ENCODE results near the gene ARL6IP1. TPM values are rescaled to one million over a fixed set of nuclear protein-coding genes. Genes with fewer than 3 reads are reported as not detected.

ARL6IP1 gene
- total RNA-seq, 1 donor from 2014 or later = 129 TPM

DNA sequence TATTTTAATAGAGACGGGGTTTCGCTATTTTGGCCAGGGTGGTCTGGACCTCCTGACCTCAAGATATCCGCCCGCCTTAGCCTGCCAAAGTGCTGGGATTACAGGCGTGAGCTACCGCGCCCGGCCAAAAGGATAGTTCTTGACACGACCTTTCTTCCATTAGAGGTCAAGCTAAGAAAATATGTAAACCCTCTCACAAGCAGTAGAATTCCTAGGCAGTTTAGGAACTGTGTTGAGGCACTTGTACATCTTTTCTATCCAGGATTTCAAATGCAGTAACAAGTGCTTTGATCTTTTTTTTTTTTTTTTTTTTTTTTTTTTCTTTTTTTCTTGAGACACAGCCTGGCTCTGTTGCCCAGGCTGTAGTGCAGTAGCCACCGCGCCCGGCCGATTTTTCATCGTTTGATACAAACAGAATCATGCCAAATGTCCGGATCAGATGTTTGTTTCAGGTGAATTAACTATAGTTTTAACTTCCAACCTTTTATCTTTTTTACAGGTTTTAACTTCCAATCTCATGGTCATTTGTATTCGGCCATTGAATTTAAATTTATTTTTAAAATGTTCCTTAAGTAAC lies 1.5 kb upstream of the ARL6IP1 start:
- Histone ChIP-seq H3K27me3 (ENCODE audit: control insufficient read depth in 3 of 3, insufficient read depth in 3 of 3, low read length in 3 of 3) (no peaks in the 10 kb centered on the region), H3K4me1 (ENCODE audit: control insufficient read depth in 3 of 3, insufficient read depth in 3 of 3, low read length in 3 of 3) (peaks cover 20 to 32% (median 28%) of the 10 kb centered on the region in 3 donors), H3K4me3 (ENCODE audit: low read length in 3 of 3) (peak overlapping the region in 1 of 3 donors; percentile 41), H3K9ac (ENCODE audit: low read depth in 1 of 3, low read length in 3 of 3) (peak overlapping the region in 2 of 3 donors; percentile 33 to 48), H3K27ac (ENCODE audit: low read depth, low read length) (peak overlapping the region; percentile 79), H3K36me3 (ENCODE audit: control insufficient read depth in 3 of 3, insufficient read depth in 3 of 3, low read length in 3 of 3) (peaks cover 0 to 7% (median 7%) of the 10 kb centered on the region in 3 donors), H3K9me3 (ENCODE audit: control insufficient read depth in 3 of 3, low read length in 3 of 3) (no peaks in the 10 kb centered on the region)

DNA sequence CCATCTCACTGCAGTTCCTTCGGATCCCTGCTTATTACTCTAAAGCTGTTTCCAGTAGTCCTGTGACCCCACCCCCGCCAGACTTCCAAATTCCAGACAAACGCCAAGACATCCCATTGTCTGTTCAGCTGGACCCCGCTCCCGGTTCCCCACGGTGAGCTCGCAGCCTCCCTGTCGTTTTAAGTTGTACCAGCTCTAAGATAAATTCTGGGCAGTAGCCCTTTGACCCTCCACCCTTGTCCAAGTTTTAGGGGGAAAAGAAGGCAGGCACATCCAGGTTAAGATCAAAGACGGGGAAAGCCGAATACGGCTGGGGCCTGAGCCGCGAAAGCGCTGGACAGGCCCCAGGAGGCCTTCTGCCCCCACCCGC lies 589 bp downstream of the ARL6IP1 start:
- Histone ChIP-seq H3K27me3 (ENCODE audit: control insufficient read depth in 3 of 3, insufficient read depth in 3 of 3, low read length in 3 of 3) (no peaks in the 10 kb centered on the region), H3K27ac (ENCODE audit: low read depth, low read length) (peak overlapping the region; percentile 86), H3K9me3 (ENCODE audit: control insufficient read depth in 3 of 3, low read length in 3 of 3) (no peaks in the 10 kb centered on the region), H3K9ac (ENCODE audit: low read depth in 1 of 3, low read length in 3 of 3) (peak overlapping the region; percentile 93 to 95 (median 95)), H3K4me3 (ENCODE audit: low read length in 3 of 3) (peak overlapping the region; percentile 94 to 95 (median 95)), H3K4me1 (ENCODE audit: control insufficient read depth in 3 of 3, insufficient read depth in 3 of 3, low read length in 3 of 3) (peaks cover 20 to 32% (median 28%) of the 10 kb centered on the region in 3 donors), H3K36me3 (ENCODE audit: control insufficient read depth in 3 of 3, insufficient read depth in 3 of 3, low read length in 3 of 3) (peaks cover 2 to 13% (median 8%) of the 10 kb centered on the region in 3 donors)

DNA sequence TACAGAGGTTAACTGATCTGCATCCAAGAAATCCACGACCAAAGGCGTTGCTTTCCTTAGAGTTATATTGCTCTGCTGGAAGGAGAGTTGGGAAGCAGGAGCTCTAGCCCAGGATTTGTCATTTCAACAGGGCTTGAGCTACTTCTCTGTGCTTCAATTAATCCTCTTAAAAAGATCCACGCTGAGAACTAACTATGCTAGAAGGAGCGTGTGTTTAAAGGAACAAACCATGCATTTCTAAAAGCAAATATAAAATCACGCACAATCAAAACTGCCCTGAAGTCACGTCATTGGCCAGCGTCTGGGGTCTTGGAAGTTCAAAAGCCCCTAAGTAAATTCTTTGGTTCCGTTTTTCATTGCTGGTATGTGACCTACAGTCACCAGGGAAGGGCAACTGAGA lies 1.1 kb downstream of the ARL6IP1 start:
- no peaks in the 10 kb centered on the region for H3K27me3 ChIP-seq (ENCODE audit: control insufficient read depth in 3 of 3, insufficient read depth in 3 of 3, low read length in 3 of 3)
- no peaks in the 10 kb centered on the region for H3K9me3 ChIP-seq (ENCODE audit: control insufficient read depth in 3 of 3, low read length in 3 of 3)
- H3K4me3 ChIP-seq (ENCODE audit: low read length in 3 of 3) = peak overlapping the region; percentile 94 to 95 (median 95)
- H3K9ac ChIP-seq (ENCODE audit: low read depth in 1 of 3, low read length in 3 of 3) = peak overlapping the region; percentile 93 to 95 (median 95)
- H3K27ac ChIP-seq (ENCODE audit: low read depth, low read length) = peak overlapping the region; percentile 86
- peaks cover 20 to 32% (median 28%) of the 10 kb centered on the region in 3 donors for H3K4me1 ChIP-seq (ENCODE audit: control insufficient read depth in 3 of 3, insufficient read depth in 3 of 3, low read length in 3 of 3)
- H3K36me3 ChIP-seq (ENCODE audit: control insufficient read depth in 3 of 3, insufficient read depth in 3 of 3, low read length in 3 of 3) = peaks cover 2 to 18% (median 11%) of the 10 kb centered on the region in 3 donors

DNA sequence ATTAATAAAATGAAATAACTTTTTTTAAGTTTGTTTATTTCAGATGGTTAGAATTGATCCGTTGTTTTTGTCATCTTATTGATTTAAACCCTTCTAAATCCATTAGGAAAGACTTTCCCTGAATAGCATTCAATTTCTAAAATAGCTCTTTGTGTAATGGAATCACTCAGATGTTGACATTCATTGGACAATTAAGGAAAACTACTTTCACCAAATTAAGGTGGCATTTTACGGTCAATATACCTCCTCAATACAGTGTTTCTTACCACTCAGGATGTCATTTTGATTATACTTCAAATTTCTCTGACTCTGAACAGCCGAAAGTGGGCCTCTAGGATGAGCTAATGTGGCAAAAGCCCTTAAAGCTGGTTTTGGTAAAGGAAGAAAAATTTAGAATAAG lies 1.8 kb downstream of the ARL6IP1 start:
- Histone ChIP-seq H3K27ac (ENCODE audit: low read depth, low read length) (no peak overlapping the region), H3K4me3 (ENCODE audit: low read length in 3 of 3) (peak overlapping the region; percentile 94 to 95 (median 95))

DNA sequence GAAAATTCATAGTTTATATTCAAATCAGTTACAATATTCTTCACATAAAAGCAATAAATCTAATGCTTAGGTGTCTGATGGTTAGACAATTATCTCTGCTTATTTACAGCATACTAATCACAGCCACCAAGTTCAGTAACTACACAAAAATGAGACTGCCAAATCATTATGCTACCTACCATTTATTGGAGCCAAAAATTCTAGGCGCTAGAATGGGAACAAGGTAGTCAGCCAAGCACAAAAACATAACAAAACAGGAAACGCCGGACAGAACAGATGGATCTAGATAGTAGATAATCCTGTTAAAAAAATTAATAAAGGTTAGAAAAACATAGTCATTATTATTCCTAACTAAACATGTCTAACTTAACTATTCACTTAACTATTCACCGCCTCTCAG lies 3.6 kb downstream of the ARL6IP1 start:
- Histone ChIP-seq H3K9ac (ENCODE audit: low read depth in 1 of 3, low read length in 3 of 3) (peak overlapping the region in 1 of 3 donors; percentile 13), H3K4me3 (ENCODE audit: low read length in 3 of 3) (no peak overlapping the region), H3K27ac (ENCODE audit: low read depth, low read length) (no peak overlapping the region), H3K4me1 (ENCODE audit: control insufficient read depth in 3 of 3, insufficient read depth in 3 of 3, low read length in 3 of 3) (peaks cover 14 to 19% (median 15%) of the 10 kb centered on the region in 3 donors), H3K36me3 (ENCODE audit: control insufficient read depth in 3 of 3, insufficient read depth in 3 of 3, low read length in 3 of 3) (peaks cover 21 to 33% (median 27%) of the 10 kb centered on the region in 3 donors), H3K9me3 (ENCODE audit: control insufficient read depth in 3 of 3, low read length in 3 of 3) (no peaks in the 10 kb centered on the region), H3K27me3 (ENCODE audit: control insufficient read depth in 3 of 3, insufficient read depth in 3 of 3, low read length in 3 of 3) (no peaks in the 10 kb centered on the region)

More for the DNA sequence above, 1.8 kb downstream of the ARL6IP1 start:
- Histone ChIP-seq H3K36me3 (ENCODE audit: control insufficient read depth in 3 of 3, insufficient read depth in 3 of 3, low read length in 3 of 3) (peaks cover 6 to 19% (median 14%) of the 10 kb centered on the region in 3 donors), H3K4me1 (ENCODE audit: control insufficient read depth in 3 of 3, insufficient read depth in 3 of 3, low read length in 3 of 3) (peaks cover 20 to 27% (median 22%) of the 10 kb centered on the region in 3 donors), H3K9ac (ENCODE audit: low read depth in 1 of 3, low read length in 3 of 3) (peak overlapping the region; percentile 93 to 95 (median 95)), H3K27me3 (ENCODE audit: control insufficient read depth in 3 of 3, insufficient read depth in 3 of 3, low read length in 3 of 3) (no peaks in the 10 kb centered on the region), H3K9me3 (ENCODE audit: control insufficient read depth in 3 of 3, low read length in 3 of 3) (no peaks in the 10 kb centered on the region)

DNA sequence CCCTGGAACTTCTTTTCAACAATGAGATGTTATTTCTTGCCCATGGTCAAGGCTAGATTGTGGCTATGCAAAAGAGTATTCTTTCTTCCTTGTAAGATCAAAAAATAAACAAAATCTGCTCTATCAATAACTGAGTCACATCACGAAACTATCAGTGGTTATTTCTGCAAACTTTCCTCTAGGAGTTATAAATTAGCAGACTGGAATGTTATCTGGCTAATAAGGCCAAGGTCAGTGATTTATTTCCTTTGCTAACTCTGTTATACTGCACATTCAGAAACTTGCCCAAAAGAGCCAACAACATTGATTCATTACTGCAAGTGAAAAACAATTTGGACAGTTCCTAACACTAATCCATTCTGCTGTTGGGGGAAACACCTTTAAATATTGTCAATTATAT lies 5.0 kb downstream of the ARL6IP1 start:
- Histone ChIP-seq H3K36me3 (ENCODE audit: control insufficient read depth in 3 of 3, insufficient read depth in 3 of 3, low read length in 3 of 3) (peaks cover 27 to 39% (median 35%) of the 10 kb centered on the region in 3 donors), H3K27ac (ENCODE audit: low read depth, low read length) (no peak overlapping the region), H3K4me3 (ENCODE audit: low read length in 3 of 3) (no peak overlapping the region), H3K4me1 (ENCODE audit: control insufficient read depth in 3 of 3, insufficient read depth in 3 of 3, low read length in 3 of 3) (peaks cover 12 to 17% (median 14%) of the 10 kb centered on the region in 3 donors), H3K9ac (ENCODE audit: low read depth in 1 of 3, low read length in 3 of 3) (no peak overlapping the region), H3K27me3 (ENCODE audit: control insufficient read depth in 3 of 3, insufficient read depth in 3 of 3, low read length in 3 of 3) (no peaks in the 10 kb centered on the region), H3K9me3 (ENCODE audit: control insufficient read depth in 3 of 3, low read length in 3 of 3) (no peaks in the 10 kb centered on the region)

DNA sequence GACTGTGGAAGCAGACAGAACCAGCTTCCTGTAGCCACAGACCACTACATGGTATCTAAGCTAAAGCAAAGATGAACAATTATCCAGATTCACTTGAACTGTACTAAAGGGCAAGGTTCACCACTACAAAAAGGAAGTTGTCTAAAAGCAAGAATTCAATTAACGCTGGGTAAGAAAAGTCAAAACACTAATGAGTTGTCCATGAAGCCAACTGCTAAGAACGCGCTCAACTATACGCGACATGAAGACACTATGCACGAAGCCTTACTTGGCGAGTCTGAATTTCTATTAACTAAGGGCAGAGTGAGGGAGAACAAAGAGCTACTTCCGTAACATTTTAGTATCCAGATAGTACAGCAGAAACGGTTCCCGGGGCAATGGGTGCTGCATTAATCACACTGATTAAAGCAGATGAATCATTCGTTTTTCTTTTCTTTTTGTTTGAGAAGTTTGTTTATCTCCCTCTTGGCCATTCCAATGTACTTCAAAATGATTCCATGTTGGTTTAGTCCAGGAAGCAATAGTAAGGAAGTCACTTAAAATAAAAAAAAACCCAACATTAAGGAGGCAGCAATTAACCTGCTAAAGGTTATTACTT lies 8.4 kb downstream of the ARL6IP1 start:
- peaks cover 27 to 43% (median 42%) of the 10 kb centered on the region in 3 donors for H3K36me3 ChIP-seq (ENCODE audit: control insufficient read depth in 3 of 3, insufficient read depth in 3 of 3, low read length in 3 of 3)

DNA sequence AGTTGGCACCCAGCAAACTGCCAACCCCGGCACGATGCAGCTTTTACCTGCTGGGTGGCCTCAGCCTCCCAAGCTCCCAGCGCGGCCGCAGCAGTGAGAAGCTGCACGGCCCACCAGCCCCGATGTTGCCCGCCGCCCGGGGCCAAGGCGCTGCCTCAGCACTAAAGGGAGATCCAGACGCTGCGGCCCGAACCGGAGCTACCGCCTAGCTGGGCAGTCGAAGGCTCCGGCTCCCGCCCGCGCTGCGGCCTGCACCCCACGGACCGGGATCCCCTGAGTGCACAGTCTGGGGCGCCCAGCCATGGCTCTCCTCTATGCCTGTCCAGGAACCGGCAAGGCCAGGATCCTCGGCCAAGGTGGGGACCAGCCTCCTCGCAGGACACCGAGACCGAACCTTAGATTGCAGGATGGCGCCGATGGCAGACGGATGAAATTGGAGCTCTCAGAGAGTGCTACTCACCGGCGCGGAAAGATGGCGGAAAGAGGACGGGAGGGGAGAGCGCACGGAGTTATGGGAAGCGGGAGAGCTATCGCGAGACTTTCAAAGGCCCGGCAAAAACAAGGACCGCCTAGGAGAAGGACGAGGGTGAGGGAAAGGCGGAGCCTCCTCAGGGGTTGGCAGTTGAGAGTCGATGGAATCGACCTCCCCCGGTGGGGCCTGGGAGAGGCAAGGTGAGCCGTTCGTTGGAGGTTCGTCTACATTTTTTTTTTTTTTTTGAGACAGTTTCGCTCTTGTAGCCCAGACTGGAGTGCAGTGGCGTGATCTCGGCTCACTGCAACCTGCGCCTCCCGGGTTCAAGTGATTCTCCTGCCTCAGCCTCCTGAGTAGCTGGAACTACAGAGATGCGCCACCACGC lies 11.3 kb downstream of the ARL6IP1 start, which contains the start of gene RPS15A:
Gene RPS15A (minus strand): TSS at position 485 of the 857 bp plus-strand sequence. CDS start 1,221 bp downstream, outside the sequence.
- Histone ChIP-seq H3K9me3 (ENCODE audit: control insufficient read depth in 3 of 3, low read length in 3 of 3) (no peaks in the 10 kb centered on the region), H3K27me3 (ENCODE audit: control insufficient read depth in 3 of 3, insufficient read depth in 3 of 3, low read length in 3 of 3) (no peaks in the 10 kb centered on the region), H3K9ac (ENCODE audit: low read depth in 1 of 3, low read length in 3 of 3) (peak within 1 kb of the TSS; percentile 95 to 97 (median 97)), H3K4me1 (ENCODE audit: control insufficient read depth in 3 of 3, insufficient read depth in 3 of 3, low read length in 3 of 3) (peaks cover 38 to 50% (median 40%) of the 10 kb centered on the region in 3 donors), H3K27ac (ENCODE audit: low read depth, low read length) (peak within 1 kb of the TSS; percentile 84), H3K36me3 (ENCODE audit: control insufficient read depth in 3 of 3, insufficient read depth in 3 of 3, low read length in 3 of 3) (peaks cover 41 to 48% (median 47%) of the 10 kb centered on the region in 3 donors), H3K4me3 (ENCODE audit: low read length in 3 of 3) (peak within 1 kb of the TSS; percentile 91 to 99 (median 99))

More for the DNA sequence above, 8.4 kb downstream of the ARL6IP1 start:
- H3K9ac ChIP-seq (ENCODE audit: low read depth in 1 of 3, low read length in 3 of 3) = no peak overlapping the region
- no peak overlapping the region for H3K27ac ChIP-seq (ENCODE audit: low read depth, low read length)
- no peak overlapping the region for H3K4me3 ChIP-seq (ENCODE audit: low read length in 3 of 3)
- peaks cover 11 to 21% (median 14%) of the 10 kb centered on the region in 3 donors for H3K4me1 ChIP-seq (ENCODE audit: control insufficient read depth in 3 of 3, insufficient read depth in 3 of 3, low read length in 3 of 3)
- H3K9me3 ChIP-seq (ENCODE audit: control insufficient read depth in 3 of 3, low read length in 3 of 3) = no peaks in the 10 kb centered on the region
- H3K27me3 ChIP-seq (ENCODE audit: control insufficient read depth in 3 of 3, insufficient read depth in 3 of 3, low read length in 3 of 3) = no peaks in the 10 kb centered on the region

DNA sequence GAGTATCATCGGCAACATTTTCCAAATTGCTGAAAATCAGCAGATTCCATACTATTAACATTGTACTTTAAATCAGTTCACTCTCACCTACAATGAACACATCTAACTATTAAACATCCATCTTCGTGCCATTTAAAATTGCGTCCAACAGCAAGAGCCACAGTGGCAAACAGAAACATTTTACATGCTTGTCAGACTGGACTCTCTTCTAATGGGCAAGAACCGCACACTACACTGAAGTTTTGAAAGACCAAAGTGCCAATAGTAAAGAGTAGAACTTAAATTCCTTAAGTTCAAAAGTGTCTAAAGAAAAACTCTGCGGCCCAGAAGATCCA lies 11.9 kb downstream of the ARL6IP1 start:
- peak overlapping the region; percentile 84 for H3K27ac ChIP-seq (ENCODE audit: low read depth, low read length)
- no peaks in the 10 kb centered on the region for H3K27me3 ChIP-seq (ENCODE audit: control insufficient read depth in 3 of 3, insufficient read depth in 3 of 3, low read length in 3 of 3)
- peak overlapping the region; percentile 91 to 99 (median 99) for H3K4me3 ChIP-seq (ENCODE audit: low read length in 3 of 3)
- no peaks in the 10 kb centered on the region for H3K9me3 ChIP-seq (ENCODE audit: control insufficient read depth in 3 of 3, low read length in 3 of 3)
- peaks cover 44 to 55% (median 46%) of the 10 kb centered on the region in 3 donors for H3K4me1 ChIP-seq (ENCODE audit: control insufficient read depth in 3 of 3, insufficient read depth in 3 of 3, low read length in 3 of 3)
- peaks cover 40 to 48% (median 47%) of the 10 kb centered on the region in 3 donors for H3K36me3 ChIP-seq (ENCODE audit: control insufficient read depth in 3 of 3, insufficient read depth in 3 of 3, low read length in 3 of 3)
- H3K9ac ChIP-seq (ENCODE audit: low read depth in 1 of 3, low read length in 3 of 3) = peak overlapping the region; percentile 95 to 97 (median 97)

All from skeletal muscle tissue (tissue), 4 donors.